H9 (cell line): ENCODE results near the gene RAD1. TPM values are rescaled to one million over a fixed set of nuclear protein-coding genes. Genes with fewer than 3 reads are reported as not detected.

Experiments used
- DNase-seq: peaks from one replicate; pipeline ENCODE4 v3.0.0-alpha.2; 2017
- H2AFZ ChIP-seq: one replicate; pipeline ENCODE4 v1.6.1; 2013; ENCODE audit warnings: mild to moderate bottlenecking, low read length, control low read depth, moderate library complexity
- H2AK5ac ChIP-seq: 2 replicates; pipeline ENCODE4 v1.6.1; 2013; ENCODE audit warnings: low read length, control low read depth, mixed read lengths; ENCODE audit not compliant: insufficient read length
- H2BK120ac ChIP-seq: one replicate; pipeline ENCODE4 v1.6.1; 2013; ENCODE audit warnings: low read depth, mild to moderate bottlenecking, low read length, control low read depth, inconsistent platforms; ENCODE audit not compliant: poor library complexity, severe bottlenecking
- H2BK12ac ChIP-seq: 2 replicates; pipeline ENCODE4 v1.6.1; 2013; ENCODE audit warnings: low read length, control low read depth, mixed read lengths, low read depth; ENCODE audit not compliant: insufficient read length
- H2BK15ac ChIP-seq: 2 replicates; pipeline ENCODE4 v1.6.1; 2013; ENCODE audit warnings: low read depth, low read length, control low read depth
- H2BK20ac ChIP-seq: one replicate; pipeline ENCODE4 v1.6.1; 2013; ENCODE audit warnings: low read depth, mild to moderate bottlenecking, low read length, control low read depth, inconsistent platforms; ENCODE audit not compliant: poor library complexity, severe bottlenecking
- H2BK5ac ChIP-seq: 2 replicates; pipeline ENCODE4 v1.6.1; 2013; ENCODE audit warnings: low read length, control low read depth, mixed read lengths; ENCODE audit not compliant: insufficient read length
- H3K14ac ChIP-seq: 2 replicates; pipeline ENCODE4 v1.6.1; 2013; ENCODE audit warnings: low read length, control low read depth; ENCODE audit not compliant: insufficient read depth
- H3K18ac ChIP-seq: 2 replicates; pipeline ENCODE4 v1.6.1; 2013; ENCODE audit warnings: low read depth, mild to moderate bottlenecking, mixed read lengths, low read length, control low read depth; ENCODE audit not compliant: insufficient read length
- H3K23ac ChIP-seq: 2 replicates; pipeline ENCODE4 v1.6.1; 2013; ENCODE audit warnings: low read length, control low read depth, mixed read lengths, low read depth; ENCODE audit not compliant: insufficient read length
- H3K23me2 ChIP-seq: 2 replicates; pipeline ENCODE4 v1.6.1; 2013; ENCODE audit warnings: low read depth, mild to moderate bottlenecking, mixed read lengths, low read length, control low read depth; ENCODE audit not compliant: insufficient read length, poor library complexity, severe bottlenecking
- H3K27ac ChIP-seq: 2 replicates; pipeline ENCODE4 v1.5.1; 2013; ENCODE audit warnings: low read length, control low read depth, mixed read lengths, low read depth; ENCODE audit not compliant: insufficient read length
- H3K27me3 ChIP-seq: 2 replicates; pipeline ENCODE4 v1.6.1; 2013; ENCODE audit warnings: low read length, control low read depth, inconsistent platforms; ENCODE audit not compliant: insufficient read depth
- H3K4ac ChIP-seq: 2 replicates; pipeline ENCODE4 v1.6.1; 2013; ENCODE audit warnings: low read depth, mild to moderate bottlenecking, control low read depth, inconsistent platforms, low read length, moderate library complexity
- H3K4me1 ChIP-seq: 2 replicates; pipeline ENCODE4 v1.6.1; 2013; ENCODE audit warnings: low read length, control low read depth, inconsistent platforms; ENCODE audit not compliant: insufficient read depth
- H3K4me2 ChIP-seq: 2 replicates; pipeline ENCODE4 v1.6.1; 2013; ENCODE audit warnings: low read length, control low read depth, mixed read lengths; ENCODE audit not compliant: insufficient read length, insufficient read depth
- H3K56ac ChIP-seq: 2 replicates; pipeline ENCODE4 v1.6.1; 2013; ENCODE audit warnings: low read depth, mild to moderate bottlenecking, mixed read lengths, low read length, control low read depth; ENCODE audit not compliant: insufficient read length
- H3K79me1 ChIP-seq: 2 replicates; pipeline ENCODE4 v1.6.1; 2013; ENCODE audit warnings: low read depth, mild to moderate bottlenecking, moderate library complexity, low read length, control low read depth, inconsistent platforms; ENCODE audit not compliant: insufficient read depth, poor library complexity, severe bottlenecking
- H3K79me2 ChIP-seq: 2 replicates; pipeline ENCODE4 v1.6.1; 2013; ENCODE audit warnings: low read length, control low read depth, inconsistent platforms; ENCODE audit not compliant: insufficient read depth
- H3K9ac ChIP-seq: 2 replicates; pipeline ENCODE4 v1.6.1; 2013; ENCODE audit warnings: low read length, control low read depth, mixed read lengths; ENCODE audit not compliant: insufficient read length; ENCODE audit errors: extremely low read depth
- H3K9me3 ChIP-seq: one replicate; pipeline ENCODE4 v1.6.1; 2013; ENCODE audit warnings: low read depth, low read length, inconsistent platforms; ENCODE audit not compliant: control insufficient read depth
- H3T11ph ChIP-seq: one replicate; pipeline ENCODE4 v1.6.1; 2013; ENCODE audit warnings: mild to moderate bottlenecking, low read length, control low read depth, inconsistent platforms
- H4K20me1 ChIP-seq: one replicate; pipeline ENCODE4 v1.6.1; 2013; ENCODE audit not compliant: control insufficient read depth, insufficient read length, insufficient read depth
- H4K5ac ChIP-seq: 2 replicates; pipeline ENCODE4 v1.6.1; 2013; ENCODE audit warnings: low read depth, mild to moderate bottlenecking, mixed read lengths, low read length, control low read depth; ENCODE audit not compliant: insufficient read length
- H4K8ac ChIP-seq: replicated peaks from 2 replicates; pipeline ENCODE4 v1.6.1; 2013; ENCODE audit warnings: low read length, control low read depth, mixed read lengths, low read depth; ENCODE audit not compliant: insufficient read length
- H4K91ac ChIP-seq: 2 replicates; pipeline ENCODE4 v1.6.1; 2013; ENCODE audit warnings: low read depth, mild to moderate bottlenecking, moderate library complexity, mixed read lengths, low read length, control low read depth; ENCODE audit not compliant: insufficient read length
- H3K27ac Mint-ChIP-seq, 3 experiments: 2 replicates in 2 of 3; 3 replicates in 1 of 3; pipeline ENCODE4 v1.8.0; 2020 to 2021; ENCODE audit warnings: mixed read lengths in 3 of 3, mild to moderate bottlenecking in 1 of 3, moderate library complexity in 1 of 3
- H3K27me3 Mint-ChIP-seq: 2 replicates; pipeline ENCODE4 v1.8.0; 2021; ENCODE audit warnings: low read depth, mild to moderate bottlenecking, moderate library complexity, mixed read lengths
- H3K36me3 Mint-ChIP-seq, 3 experiments: 2 replicates in 2 of 3; 3 replicates in 1 of 3; pipeline ENCODE4 v1.8.0; 2020 to 2021; ENCODE audit warnings: low read depth in 3 of 3, mixed read lengths in 3 of 3; ENCODE audit not compliant: insufficient read depth in 1 of 3
- H3K4me1 Mint-ChIP-seq, 2 experiments: 2 replicates each; pipeline ENCODE4 v1.8.0; 2020; ENCODE audit warnings: mixed read lengths in 2 of 2
- H3K4me3 Mint-ChIP-seq, 2 experiments: 2 replicates in 1 of 2; 3 replicates in 1 of 2; pipeline ENCODE4 v1.8.0; 2020 to 2021; ENCODE audit warnings: mild to moderate bottlenecking in 2 of 2, mixed read lengths in 2 of 2, moderate library complexity in 1 of 2
- H3K9me3 Mint-ChIP-seq, 2 experiments: 2 replicates in 1 of 2; 3 replicates in 1 of 2; pipeline ENCODE4 v1.8.0; 2020; ENCODE audit warnings: mild to moderate bottlenecking in 2 of 2, mixed read lengths in 2 of 2, moderate library complexity in 1 of 2
- CTCF ChIP-seq: fragments of 200-600 bp; sonication (generic); conservative IDR thresholded peaks from 3 replicates; pipeline ENCODE4 v1.8.0; 2021; ENCODE audit warnings: antibody characterized with exemption, mild to moderate bottlenecking
- WGBS: extraction: QIAGEN DNeasy Blood & Tissue Kit; methylation state at CpG from one replicate; pipeline ENCODE4 v1.1.7; 2013; ENCODE audit warnings: missing lambda C conversion rate, low lambda C conversion rate, mixed read lengths; ENCODE audit not compliant: insufficient read length; ENCODE audit errors: extremely low coverage; 5-methylcytosine and 5-hydroxymethylcytosine counted together
- total RNA-seq: library from RNA; stranded (reverse); gene quantifications from 2 replicates; pipeline ENCODE4 v1.2.1, GENCODE V29; 2021

The RAD1 gene
- total RNA-seq, 1 experiment from 2014 or later: 39.5 TPM

DNA sequence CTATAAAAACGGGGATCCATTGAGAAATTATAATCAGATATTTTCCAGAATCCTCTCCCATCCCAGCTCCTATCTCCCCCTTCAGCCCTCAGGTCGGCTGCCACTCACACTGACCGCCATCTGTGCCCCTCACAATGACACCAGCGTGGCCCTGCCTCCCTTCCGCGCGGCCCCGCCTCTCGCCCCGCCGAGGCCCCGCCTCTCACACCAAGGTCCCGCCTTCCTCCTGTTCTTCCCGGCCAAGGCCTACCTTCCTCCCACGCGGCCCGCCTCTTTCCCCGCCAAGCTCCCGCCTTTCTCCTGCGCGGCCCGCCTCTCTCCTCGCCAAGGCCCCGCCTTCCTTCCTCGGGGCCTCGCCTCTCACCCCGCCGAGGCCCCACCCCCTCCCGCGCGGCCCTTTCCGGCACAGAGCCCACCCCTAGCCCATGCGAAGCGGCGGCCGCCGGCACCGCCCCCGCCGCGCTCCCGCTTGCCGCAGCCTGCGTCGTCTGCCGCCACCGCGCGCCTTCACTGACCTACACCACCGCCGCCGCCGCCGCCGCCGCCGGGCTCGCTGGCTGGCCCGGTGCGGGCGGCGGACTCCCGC is 13.9 kb upstream of the RAD1 start, which contains the start of gene DNAJC21:
DNAJC21 (plus strand) TSS at position 426 of the 586 bp plus-strand sequence. CDS start 261 bp downstream, outside the sequence.
- H3K4me1 ChIP-seq: no peaks in the 10 kb centered on the region; the same call in 1 of the 2 replicates
- H3K18ac ChIP-seq: peak within 1 kb of the TSS; percentile 33
- WGBS: no CpG with 5 or more reads among the region's 63 CpGs
- peak; percentile 99 for DNase-seq
- H2AFZ ChIP-seq: no peak within 1 kb of the TSS
- H3K23ac ChIP-seq: no peak within 1 kb of the TSS
- H2BK12ac ChIP-seq: no peak within 1 kb of the TSS
- H3K27ac Mint-ChIP-seq: peak within 1 kb of the TSS; percentile 93 to 99 (median 96)
- peaks cover 17 to 20% of the 10 kb centered on the region in 2 experiments for H3K4me1 Mint-ChIP-seq
- H4K91ac ChIP-seq: no peak within 1 kb of the TSS
- TF ChIP-seq CTCF: no peak
- peaks cover 10% of the 10 kb centered on the region for H3K79me1 ChIP-seq
- H3K9me3 Mint-ChIP-seq: no peaks in the 10 kb centered on the region; a peak in 1 of 5 replicates
- H4K20me1 ChIP-seq: no peaks in the 10 kb centered on the region
- peak within 1 kb of the TSS; percentile 82 for H3K9ac ChIP-seq
- peaks cover 6% of the 10 kb centered on the region for H3K23me2 ChIP-seq
- peaks cover 15 to 43% (median 38%) of the 10 kb centered on the region in 3 experiments for H3K36me3 Mint-ChIP-seq
- H3K14ac ChIP-seq: peak within 1 kb of the TSS; percentile 78
- no peak within 1 kb of the TSS for H4K8ac ChIP-seq
- H3K27me3 Mint-ChIP-seq: no peaks in the 10 kb centered on the region
- no peak within 1 kb of the TSS for H3K56ac ChIP-seq
- H2AK5ac ChIP-seq: no peak within 1 kb of the TSS
- no peak within 1 kb of the TSS for H2BK5ac ChIP-seq
- H3K27me3 ChIP-seq: no peaks in the 10 kb centered on the region
- H3K27ac ChIP-seq: no peak within 1 kb of the TSS
- peak within 1 kb of the TSS; percentile 67 for H3K4me2 ChIP-seq
- no peak within 1 kb of the TSS for H2BK120ac ChIP-seq
- H2BK15ac ChIP-seq: no peak within 1 kb of the TSS
- H3K9me3 ChIP-seq: no peaks in the 10 kb centered on the region
- no peak within 1 kb of the TSS for H3K4ac ChIP-seq
- H2BK20ac ChIP-seq: no peak within 1 kb of the TSS
- H4K5ac ChIP-seq: no peak within 1 kb of the TSS
- H3T11ph ChIP-seq: no peak within 1 kb of the TSS
- H3K79me2 ChIP-seq: peaks cover 10% of the 10 kb centered on the region; the same call in 1 of the 2 replicates
- H3K4me3 Mint-ChIP-seq: peak within 1 kb of the TSS; percentile 98 to 99
